Measurements from ENCODE around the gene SPATA46.

The SPATA46 gene

DNA sequence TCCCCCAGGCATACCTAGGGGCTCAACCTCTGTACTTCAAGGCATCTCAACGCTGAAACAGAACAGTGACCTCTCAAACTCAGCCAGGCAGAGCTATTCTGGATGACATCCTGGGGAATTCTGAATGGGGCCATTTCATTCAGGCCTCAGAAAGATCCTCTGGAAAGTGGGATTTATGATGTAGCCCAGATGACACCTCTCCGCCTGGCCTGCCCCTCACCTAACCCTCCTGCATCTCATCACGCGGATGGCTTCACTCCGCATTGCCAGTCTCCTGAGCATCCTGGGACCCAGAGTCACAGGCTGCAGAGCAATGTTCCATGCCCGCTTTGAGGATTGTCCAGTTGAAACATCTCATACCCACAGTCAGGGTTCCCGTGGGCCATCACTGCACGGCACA lies 1.2 kb downstream of the SPATA46 start:
- in situ Hi-C loops (cut with MboI; ENCODE audit: low sequenced_read_pairs), result no loop called here

DNA sequence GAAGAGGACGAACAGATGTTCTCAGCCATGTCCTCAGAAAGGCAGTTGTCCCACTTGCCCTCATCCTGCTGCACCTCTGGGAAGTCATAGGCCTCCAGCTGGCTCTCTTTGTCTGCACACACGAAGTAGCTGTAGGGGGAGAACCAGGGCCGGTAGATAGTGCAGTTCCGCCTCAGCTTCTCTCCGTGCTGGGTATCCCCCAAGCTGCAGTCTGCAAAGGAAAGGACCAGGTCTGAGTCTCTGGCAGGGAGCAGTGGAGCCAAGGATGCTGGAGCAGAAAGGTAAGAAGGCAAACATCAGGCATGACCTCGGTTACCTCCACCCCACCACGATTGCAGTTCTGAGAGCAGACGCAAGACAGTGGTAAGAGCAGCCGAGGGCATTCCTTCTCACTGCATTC lies 2.2 kb downstream of the SPATA46 start:
- in situ Hi-C loops (cut with MboI; ENCODE audit: low sequenced_read_pairs), result no loop called here

DNA sequence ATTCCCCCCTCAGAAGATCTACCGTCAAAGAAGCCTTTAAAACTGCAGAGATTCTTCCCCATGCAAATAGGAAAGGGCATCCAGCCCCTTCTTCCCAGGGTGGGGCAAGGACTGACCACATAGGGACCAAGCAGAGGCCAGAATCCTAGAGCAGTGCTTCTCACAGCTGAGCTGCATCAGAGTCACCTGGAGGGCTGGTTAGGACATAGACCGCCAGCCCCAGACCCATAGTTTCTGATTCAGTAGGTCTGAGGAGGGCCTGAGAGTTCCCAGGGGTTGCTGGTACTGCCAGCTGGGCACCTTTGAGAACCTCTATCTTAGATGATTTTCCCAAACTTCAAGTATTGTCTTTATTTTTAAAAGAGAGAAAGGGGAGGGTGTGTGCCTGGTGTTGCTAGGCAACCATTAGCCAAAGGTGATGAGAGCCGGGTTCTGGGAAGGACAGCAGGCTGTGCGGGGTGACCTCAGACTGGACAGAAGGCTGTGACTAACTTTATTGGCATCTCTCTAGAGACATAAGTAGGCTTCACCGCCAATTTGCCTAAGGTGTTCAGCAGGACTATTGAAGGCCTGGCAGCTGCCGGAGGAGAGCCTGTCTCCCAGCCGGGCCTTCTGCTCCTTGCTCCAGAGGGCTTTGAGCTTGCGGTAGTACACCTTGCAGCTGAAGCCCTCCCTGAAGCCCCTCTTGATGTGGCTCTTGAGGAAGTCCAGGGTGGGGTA lies 3.0 kb downstream of the SPATA46 start:
- in situ Hi-C loops (cut with MboI; ENCODE audit: low sequenced_read_pairs), result no loop called here

DNA sequence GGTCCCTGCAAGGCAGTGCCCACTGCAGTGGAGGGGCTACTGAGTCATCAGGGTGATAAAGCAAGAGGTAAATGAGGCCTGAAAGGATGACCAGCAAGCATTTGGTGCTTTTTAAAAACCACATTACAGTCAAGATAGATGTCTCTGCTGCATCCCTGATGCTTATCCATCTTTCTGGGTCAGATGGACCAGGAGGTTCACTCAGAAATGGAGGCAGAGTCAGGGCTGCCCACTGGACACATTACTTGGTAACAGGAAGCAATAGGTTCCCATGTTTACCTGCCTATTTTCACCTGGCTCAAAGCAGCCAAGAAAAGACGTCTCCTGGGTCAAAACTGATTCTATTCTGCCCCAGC lies 3.6 kb downstream of the SPATA46 start:
- in situ Hi-C loops (cut with MboI; ENCODE audit: low sequenced_read_pairs), result no loop called here

DNA sequence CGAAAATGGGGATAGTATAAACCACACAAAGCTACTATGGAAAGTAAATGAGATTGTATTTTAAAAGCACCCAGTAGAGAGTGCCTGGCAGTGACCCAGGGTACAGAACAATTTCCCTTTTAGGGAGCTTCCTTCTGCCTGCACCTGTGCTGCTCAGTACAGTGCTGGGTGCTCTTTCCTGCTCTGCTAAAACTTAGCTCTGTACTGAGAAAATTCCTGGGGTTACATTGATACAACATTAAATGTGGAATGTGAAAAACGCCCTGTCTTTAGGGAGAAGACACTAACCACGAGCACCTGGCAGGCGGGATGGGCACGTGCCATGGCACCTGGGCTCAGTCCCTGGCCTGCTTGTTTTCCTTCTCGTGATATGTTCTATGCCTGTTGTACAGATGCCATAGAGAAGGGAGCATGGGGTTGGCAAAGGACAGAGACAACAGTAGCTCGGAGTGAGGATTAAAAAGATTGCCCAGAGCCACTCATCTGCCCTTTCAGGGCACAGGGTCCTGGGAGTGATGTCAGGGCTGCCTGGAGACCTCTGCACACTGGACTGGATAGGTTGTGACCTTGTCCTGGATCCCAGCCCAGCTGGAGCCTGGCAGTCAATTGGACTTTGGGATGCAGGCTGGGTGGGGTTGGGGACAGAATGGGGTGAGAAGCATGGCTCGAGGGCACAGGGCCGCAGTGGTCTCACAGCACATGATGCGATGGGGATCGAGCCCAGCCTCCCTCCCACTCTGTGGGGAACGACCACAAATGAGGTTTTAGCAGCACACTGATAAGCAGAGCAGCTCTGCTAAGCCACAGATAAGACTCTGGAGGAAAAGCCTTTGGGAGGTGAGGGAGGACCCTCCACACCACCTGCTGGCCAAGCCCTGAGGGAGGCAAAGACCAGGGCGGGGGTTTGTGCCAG lies 4.2 kb downstream of the SPATA46 start:
- in situ Hi-C loops (cut with MboI; ENCODE audit: low sequenced_read_pairs), result no loop called here

DNA sequence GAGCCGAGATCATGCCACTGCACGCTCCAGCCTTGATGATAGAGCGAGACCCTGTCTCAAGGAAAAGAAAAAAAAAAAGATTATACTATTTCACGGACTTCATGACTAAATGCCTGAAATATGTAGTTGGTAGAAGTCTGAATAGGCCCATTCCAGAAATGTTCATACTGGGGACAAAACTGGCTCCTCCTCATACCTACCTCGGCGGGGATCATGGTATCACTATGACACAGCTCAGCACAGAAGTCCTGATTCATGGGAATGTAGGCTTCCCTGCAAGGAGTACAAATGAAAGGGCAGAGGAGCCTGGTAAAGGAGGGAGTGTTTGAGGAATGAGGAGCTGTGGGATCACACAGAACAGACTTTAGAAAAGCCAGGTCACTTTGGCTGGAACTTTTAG lies 5.0 kb downstream of the SPATA46 start:
- in situ Hi-C loops (cut with MboI; ENCODE audit: low sequenced_read_pairs), result no loop called here

DNA sequence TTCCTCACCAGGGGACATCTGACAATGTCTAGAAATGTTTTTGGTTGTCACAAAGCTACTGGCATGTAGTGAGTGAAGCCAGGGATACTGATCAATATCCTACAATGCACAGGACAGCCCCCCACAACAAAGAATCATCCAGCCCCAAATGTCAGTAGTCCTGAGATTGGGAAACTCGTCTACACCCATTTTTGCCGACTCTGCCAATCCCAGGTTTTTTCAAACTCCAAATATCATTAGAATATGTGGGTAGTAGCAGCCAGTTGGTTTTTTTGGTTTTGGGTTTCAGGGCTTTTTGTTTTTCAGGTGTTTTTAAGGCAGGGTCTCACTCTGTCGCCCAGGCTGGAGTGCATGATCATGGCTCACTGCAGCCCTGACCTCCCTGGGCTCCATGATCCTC lies 5.9 kb downstream of the SPATA46 start:
- in situ Hi-C loops (cut with MboI; ENCODE audit: low sequenced_read_pairs), result no loop called here

DNA sequence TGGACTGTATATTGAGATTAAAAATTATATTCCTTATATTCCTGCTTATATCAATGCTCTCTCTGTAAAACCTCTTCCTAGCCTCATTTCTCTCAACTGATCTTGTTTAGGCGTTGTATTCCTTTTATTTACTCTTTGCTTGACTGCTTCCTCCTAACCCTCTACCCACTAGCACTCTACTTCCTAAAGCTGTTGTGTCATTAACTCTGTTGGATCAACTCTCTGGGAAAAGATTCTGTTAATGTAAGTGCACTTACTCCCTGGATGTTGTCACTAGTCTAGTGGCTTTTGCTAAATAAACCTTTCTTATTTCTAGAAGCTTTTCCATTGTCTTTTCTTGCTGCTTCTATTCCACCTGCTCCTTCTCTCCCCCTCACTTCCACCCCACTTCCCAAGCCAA lies 6.5 kb downstream of the SPATA46 start:
- in situ Hi-C loops (cut with MboI; ENCODE audit: low sequenced_read_pairs), result no loop called here

DNA sequence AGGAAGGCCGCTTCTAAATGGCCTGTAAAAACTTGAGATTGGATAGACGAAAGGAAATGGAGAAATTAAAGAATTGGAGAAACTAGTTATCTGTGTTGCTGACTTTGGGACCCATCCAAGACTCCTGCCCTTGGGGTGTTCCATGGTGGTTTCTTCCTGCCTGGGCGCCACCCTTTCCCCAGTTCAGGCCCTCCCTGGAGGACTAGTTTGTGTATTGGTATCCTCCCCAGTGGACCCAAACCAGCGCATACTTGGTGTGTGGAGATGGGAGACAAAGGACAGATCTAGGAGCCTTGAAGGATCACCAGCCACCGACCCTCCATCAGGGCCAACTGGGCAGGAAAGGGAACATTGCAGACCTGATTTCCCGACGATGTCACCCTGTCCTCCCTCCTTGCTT lies 7.1 kb downstream of the SPATA46 start:
- in situ Hi-C loops (cut with MboI; ENCODE audit: low sequenced_read_pairs), result no loop called here

DNA sequence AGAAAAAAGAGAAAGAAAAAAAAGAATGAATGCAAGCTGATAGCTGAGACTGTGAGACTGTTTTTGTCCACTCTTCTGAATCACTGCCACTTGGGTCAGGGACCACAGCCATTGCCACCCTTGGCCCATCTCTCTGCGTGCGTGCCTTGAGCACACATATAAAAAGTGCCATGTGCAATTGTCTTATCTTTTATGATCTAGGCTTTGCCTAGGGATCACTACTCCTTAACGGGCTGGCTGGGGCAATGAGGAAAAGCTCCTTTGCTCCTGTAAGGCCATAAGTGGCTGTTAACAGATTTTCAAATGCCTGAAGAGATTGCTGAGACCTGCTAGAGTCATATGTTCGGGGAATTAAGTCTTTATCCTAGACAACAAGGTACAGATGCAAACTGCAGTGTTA lies 8.2 kb downstream of the SPATA46 start:
- in situ Hi-C loops (cut with MboI; ENCODE audit: low sequenced_read_pairs), result no loop called here

DNA sequence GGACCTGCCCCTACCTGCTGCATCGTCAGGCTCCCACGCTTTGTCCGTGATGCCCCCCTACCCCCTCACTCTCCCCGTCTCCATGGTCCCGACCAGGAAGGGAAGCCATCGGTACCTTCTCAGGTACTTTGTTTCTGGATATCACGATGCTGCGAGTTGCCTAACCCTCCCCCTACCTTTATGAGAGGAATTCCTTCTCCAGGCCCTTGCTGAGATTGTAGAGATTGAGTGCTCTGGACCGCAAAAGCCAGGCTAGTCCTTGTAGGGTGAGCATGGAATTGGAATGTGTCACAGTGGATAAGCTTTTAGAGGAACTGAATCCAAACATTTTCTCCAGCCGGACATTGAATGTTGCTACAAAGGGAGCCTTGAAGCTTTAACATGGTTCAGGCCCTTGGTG lies 8.9 kb downstream of the SPATA46 start:
- in situ Hi-C loops (cut with MboI; ENCODE audit: low sequenced_read_pairs), result no loop called here

DNA sequence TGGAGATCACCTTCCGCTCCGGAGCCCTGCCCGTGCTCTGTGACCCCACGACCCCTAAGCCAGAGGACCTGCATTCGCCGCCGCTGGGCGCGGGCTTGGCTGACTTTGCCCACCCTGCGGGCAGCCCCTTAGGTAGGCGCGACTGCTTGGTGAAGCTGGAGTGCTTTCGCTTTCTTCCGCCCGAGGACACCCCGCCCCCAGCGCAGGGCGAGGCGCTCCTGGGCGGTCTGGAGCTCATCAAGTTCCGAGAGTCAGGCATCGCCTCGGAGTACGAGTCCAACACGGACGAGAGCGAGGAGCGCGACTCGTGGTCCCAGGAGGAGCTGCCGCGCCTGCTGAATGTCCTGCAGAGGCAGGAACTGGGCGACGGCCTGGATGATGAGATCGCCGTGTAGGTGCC lies 9.6 kb downstream of the SPATA46 start:
- in situ Hi-C loops (cut with MboI; ENCODE audit: low sequenced_read_pairs), result no loop called here

DNA sequence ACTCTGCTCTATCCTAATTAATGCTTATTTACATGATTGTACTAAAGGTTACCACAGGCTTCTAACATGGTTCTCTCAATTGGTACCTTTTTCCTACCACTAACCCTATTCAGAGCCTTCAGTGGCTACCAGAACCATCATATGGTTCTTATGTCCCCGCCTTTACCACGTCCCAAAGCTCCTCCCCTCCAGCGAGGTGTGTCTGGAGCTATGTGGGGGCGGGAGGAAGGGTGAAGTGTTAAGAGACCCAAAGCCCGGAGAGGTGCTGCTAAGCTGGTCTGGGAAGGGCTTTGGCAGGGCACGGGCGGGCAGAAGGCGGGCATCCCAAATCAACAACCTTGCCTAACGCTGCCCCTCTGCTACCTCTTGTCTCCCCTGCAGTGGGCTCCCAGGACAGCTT lies 10.0 kb downstream of the SPATA46 start:
- in situ Hi-C loops (cut with MboI; ENCODE audit: low sequenced_read_pairs), result no loop called here

DNA sequence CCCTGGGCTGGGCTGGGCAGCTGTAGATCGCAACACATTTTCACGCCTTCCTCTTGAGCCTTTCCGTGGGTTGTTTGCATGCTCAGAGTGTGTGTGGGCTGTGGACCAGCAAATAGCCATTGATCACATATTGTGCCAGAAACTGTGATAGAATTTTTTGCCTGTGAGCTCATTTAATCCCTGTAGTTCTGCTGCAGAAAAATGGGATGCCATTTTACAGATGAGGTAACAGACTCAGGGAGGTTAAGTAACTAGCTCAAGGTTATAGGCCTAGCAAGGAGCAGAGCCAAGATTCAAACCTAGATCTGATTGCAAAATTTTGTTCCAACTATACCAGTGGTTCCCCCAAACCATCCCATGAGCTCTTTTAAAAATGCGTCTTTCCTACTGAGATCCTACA lies 10.5 kb downstream of the SPATA46 start:
- in situ Hi-C loops (cut with MboI; ENCODE audit: low sequenced_read_pairs), result no loop called here

DNA sequence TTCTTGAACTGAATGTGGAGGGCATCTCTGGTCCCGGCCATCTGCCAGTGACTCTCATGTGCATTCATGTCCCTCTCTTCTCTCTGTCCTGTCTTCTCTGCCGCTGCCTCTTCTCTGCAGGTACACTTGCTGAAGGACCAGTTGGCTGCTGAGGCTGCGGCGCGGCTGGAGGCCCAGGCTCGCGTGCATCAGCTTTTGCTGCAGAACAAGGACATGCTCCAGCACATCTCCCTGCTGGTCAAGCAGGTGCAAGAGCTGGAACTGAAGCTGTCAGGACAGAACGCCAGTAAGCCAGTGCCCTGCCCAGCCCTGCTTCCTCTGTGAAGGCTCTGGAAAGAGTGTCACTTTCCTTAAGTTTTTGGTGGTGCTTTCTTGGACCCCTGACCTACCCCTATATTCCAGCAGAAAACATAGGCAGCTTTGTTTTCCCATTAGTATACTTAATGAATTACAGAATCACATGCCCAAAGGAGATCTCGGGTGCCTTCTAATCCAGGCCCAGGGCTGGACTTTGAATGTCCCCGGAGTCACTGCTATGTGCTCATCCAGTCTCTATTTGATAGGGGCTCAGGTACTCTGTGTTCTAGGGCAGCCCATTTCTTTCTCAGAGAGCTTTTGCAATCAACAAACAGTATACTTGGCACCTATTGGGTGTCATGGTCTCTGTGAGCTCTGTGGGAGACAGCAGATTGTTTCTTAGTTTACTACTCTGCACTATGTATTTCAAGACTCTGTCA lies 11.2 kb downstream of the SPATA46 start:
- in situ Hi-C loops (cut with MboI; ENCODE audit: low sequenced_read_pairs), result no loop called here

DNA sequence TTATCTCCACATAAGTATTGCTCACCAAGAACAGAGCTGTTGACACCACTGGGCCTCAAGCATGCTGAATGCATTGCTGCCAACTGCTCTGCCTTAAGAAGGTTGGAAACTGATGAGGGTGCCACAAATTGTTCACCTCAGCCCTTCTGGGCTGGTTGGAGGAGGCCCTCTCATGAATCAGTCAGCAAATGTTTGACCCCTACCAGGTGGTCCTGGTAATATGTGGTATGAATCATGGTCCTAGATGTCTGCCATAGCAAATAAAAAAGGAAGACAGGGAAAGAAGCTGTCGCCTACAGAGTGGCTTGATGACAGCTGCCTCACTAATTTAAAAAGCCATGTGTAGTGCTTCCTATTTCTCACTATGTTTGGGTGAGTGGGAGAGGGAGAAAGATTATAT lies 12.2 kb downstream of the SPATA46 start:
- in situ Hi-C loops (cut with MboI; ENCODE audit: low sequenced_read_pairs), result no loop called here

DNA sequence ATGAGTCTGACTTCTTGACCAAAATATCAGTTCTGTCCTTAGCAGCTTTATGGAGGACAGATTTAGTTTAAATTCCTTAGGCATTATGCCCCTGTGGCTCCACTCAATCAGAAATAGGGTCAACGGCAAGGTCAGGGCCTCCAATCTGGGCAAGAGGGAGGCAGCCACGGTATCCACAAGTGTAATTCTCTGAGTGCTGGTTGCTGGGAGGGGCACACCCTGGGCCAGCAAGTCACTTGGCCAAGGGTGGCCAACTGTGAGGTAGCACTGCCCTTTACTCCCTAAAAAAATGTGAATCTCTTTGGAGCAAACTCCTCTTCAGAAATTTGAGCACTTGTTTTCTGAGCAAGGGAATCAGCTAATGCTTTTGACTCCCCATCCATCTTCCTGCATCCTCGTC lies 12.8 kb downstream of the SPATA46 start:
- in situ Hi-C loops (cut with MboI; ENCODE audit: low sequenced_read_pairs), result no loop called here

DNA sequence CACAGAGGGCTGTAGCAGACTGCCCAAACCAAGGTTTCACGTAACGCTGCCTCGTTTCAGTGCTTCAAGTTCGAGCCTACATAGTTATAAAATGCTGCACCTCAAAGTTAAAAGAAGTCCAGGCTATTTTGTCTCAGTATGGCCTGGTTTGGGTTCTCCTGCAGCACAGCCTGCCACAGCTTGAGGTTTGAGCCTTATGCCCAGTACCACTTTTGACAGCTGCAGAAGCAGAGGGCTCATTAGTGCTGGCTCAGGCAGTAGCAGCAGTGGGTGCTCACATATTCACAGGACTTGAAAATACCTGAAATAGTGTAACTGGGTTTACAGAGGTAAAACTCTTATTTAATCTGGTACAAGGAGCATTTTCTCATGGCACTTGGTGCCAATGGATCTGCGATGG lies 15.3 kb downstream of the SPATA46 start:
- in situ Hi-C loops (cut with MboI; ENCODE audit: low sequenced_read_pairs), result no loop called here

DNA sequence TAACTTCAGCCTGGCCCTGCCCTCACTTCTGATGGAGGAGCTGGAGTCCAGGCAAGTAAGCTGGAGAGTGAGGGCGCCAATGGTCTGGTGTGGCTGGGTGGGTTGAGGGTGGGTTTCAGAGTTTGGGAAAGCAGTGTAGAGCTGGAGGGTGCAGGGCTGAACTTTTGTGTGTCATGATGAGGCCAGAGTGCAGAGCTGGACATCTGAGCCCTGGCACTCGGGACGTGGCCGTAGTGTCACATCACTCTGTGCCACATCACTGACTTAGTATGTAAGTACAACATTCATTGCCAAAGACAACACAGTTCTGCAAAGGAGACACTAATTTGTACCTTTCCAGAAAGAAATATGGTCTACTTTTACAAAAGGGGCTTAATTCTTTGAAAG lies 15.8 kb downstream of the SPATA46 start:
- in situ Hi-C loops (cut with MboI; ENCODE audit: low sequenced_read_pairs), result no loop called here

DNA sequence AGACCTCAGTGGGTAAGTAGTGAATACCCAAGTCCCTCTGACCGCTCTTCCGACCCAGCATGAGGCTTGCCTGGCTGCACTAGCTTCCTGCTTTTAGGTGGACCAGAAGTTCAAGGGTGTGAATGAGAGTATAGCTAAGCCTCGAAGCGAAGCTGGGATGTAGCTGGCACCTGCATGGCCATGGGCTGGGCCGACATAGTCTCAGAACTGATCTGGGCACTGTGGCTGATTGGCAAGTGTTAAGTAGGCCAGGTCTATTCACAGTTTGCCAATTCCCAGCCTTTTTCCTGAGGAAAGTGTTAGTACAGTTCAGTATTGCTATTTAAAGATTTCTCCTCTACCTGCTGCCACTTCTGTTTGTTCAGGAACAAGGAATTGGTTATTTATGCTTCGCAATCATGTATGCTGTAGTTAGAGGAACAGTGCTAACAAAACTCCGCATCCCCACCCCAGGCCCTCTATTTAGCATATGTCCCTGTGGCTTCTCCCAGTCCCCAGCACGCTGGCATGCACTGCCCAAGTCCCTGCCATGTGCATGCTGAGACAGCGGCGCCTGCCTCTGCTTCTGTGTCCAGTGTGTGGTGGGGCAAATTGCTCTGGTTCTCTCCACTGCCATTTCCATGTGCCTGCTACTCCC lies 16.3 kb downstream of the SPATA46 start:
- in situ Hi-C loops (cut with MboI; ENCODE audit: low sequenced_read_pairs), result no loop called here

DNA sequence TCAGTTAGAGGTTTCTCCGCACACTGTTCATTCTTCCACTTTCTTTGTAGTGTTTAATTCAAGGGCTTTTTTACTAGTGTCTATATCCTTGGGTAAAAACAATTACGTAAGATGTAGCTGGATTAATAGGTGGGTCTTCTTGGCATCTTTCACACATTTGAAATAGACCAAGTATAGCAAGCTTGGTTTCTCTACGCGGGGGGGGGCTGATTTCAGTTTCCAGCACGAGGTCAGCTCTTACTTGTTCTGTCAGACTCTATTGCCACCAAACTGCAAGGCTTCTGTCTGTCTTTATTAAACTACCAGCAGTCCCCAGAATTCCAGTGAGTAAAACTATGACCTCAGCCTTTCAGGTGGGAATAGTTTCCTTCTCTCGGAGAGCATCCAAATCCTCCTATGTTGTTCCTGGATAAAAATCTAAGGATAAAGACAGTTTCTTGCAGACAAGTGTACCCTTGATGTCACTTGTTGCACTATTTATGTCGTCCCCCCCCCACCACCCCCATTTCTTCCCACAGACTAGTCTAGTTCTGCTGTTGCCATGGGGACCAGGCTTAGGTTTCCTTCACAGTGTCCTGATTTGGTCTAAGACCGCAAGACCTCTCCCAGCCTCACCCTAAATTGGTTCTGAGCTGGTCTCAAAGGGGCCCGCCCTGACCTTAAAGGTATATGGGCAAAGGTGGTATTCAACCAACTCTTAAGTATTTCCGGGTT lies 17.0 kb downstream of the SPATA46 start:
- in situ Hi-C loops (cut with MboI; ENCODE audit: low sequenced_read_pairs), result no loop called here

All from HL-60/S4 treated with retinoic acid at 250 ng/mL for 4 days and 3 days (cell line).